OCI-LY1 (cell line): Measurements from ENCODE around the gene ILF3.

Experiments
- H2AFZ ChIP-seq: fragments of 200-600 bp; sonication (generic), shearing (Covaris generic); 2 replicates; pipeline ENCODE4 v1.6.0; 2014; ENCODE audit warnings: antibody characterized with exemption, mild to moderate bottlenecking, low read length
- H3F3A ChIP-seq: fragments of 200-600 bp; sonication (generic), shearing (Covaris generic); 2 replicates; pipeline ENCODE4 v1.6.0; 2014; ENCODE audit warnings: mild to moderate bottlenecking, antibody characterized with exemption, low read length, moderate library complexity; ENCODE audit not compliant: insufficient read depth
- H3K27ac ChIP-seq: fragments of 200-600 bp; sonication (generic); 2 replicates; pipeline ENCODE4 v1.5.1; 2014; ENCODE audit warnings: low read length, mixed run types, mild to moderate bottlenecking, low read depth; ENCODE audit not compliant: poor library complexity, severe bottlenecking
- H3K27me3 ChIP-seq: fragments of 200-600 bp; sonication (generic); 2 replicates; pipeline ENCODE4 v1.6.0; 2014; ENCODE audit warnings: antibody characterized with exemption, mild to moderate bottlenecking, low read length, moderate library complexity; ENCODE audit not compliant: insufficient read depth
- H3K36me3 ChIP-seq: fragments of 200-600 bp; sonication (generic); 2 replicates; pipeline ENCODE4 v1.6.1; 2014; ENCODE audit warnings: mild to moderate bottlenecking, antibody characterized with exemption, low read length, moderate library complexity, mixed read lengths; ENCODE audit not compliant: insufficient read depth
- H3K4me1 ChIP-seq: fragments of 200-600 bp; sonication (generic); 2 replicates; pipeline ENCODE4 v1.5.1; 2014; ENCODE audit warnings: mild to moderate bottlenecking, low read length, moderate library complexity; ENCODE audit not compliant: insufficient read depth, severe bottlenecking
- H3K4me2 ChIP-seq: fragments of 200-600 bp; sonication (generic), shearing (Covaris generic); 2 replicates; pipeline ENCODE4 v1.6.1; 2014; ENCODE audit warnings: low read length
- H3K4me3 ChIP-seq: fragments of 200-600 bp; sonication (generic); 2 replicates; pipeline ENCODE4 v1.5.1; 2014; ENCODE audit warnings: low read length, low read depth, mild to moderate bottlenecking, mixed read lengths; ENCODE audit not compliant: poor library complexity, severe bottlenecking
- H3K79me2 ChIP-seq: fragments of 200-600 bp; shearing (Covaris generic); 2 replicates; pipeline ENCODE4 v1.6.1; 2016; ENCODE audit warnings: mixed run types, low read length, mixed read lengths; ENCODE audit not compliant: insufficient read depth
- H3K9ac ChIP-seq: fragments of 200-600 bp; sonication (generic), shearing (Covaris generic); 2 replicates; pipeline ENCODE4 v1.6.1; 2014; ENCODE audit warnings: mild to moderate bottlenecking, low read length, mixed read lengths
- H3K9me2 ChIP-seq: fragments of 200-600 bp; sonication (generic), shearing (Covaris generic); 2 replicates; pipeline ENCODE4 v1.6.1; 2014; ENCODE audit warnings: low read depth, mild to moderate bottlenecking, low read length, mixed read lengths
- H3K9me3 ChIP-seq: fragments of 200-600 bp; shearing (Covaris generic); 2 replicates; pipeline ENCODE4 v1.6.1; 2014; ENCODE audit warnings: low read length, mixed read lengths
- H4K20me1 ChIP-seq: fragments of 200-600 bp; sonication (generic), shearing (Covaris generic); 2 replicates; pipeline ENCODE4 v1.6.0; 2016; ENCODE audit warnings: mild to moderate bottlenecking, low read length; ENCODE audit not compliant: insufficient read depth
- EZH2 ChIP-seq: fragments of 200-600 bp; sonication (generic), shearing (Covaris generic); IDR thresholded peaks from 2 replicates; pipeline ENCODE4 v1.8.0; 2017; ENCODE audit warnings: borderline replicate concordance, mixed run types, mild to moderate bottlenecking, antibody characterized with exemption, low read length, moderate library complexity, mixed read lengths
- TF ChIP-seq, protein P1 (sequence below): fragments of 200-600 bp; sonication (generic), shearing (Covaris generic); IDR thresholded peaks from 2 replicates; pipeline ENCODE4 v1.5.1; 2017; ENCODE audit warnings: mild to moderate bottlenecking, antibody characterized with exemption, low read length, moderate library complexity, mixed read lengths

The ILF3 gene

DNA sequence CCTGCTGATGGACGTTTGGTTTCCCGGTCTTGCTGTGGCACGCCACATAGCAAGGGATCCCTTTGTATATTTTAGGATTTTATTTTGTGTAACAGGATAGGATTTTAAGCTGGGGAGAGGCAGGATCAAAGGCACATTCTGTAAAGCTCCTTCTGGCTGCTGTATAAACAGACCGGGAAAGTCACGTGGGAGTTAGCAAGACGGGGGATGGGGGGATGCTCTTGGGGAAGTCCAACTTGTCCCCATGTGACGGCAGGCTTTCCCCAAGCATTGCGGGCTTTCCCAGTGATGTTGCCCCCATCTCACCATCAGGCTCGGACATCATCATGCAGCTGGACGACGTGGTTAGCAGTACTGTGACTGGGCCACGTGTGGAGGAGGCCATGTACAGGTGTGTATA, 52.8 kb downstream of the ILF3 start:
- H3K27ac ChIP-seq, result no peak overlapping the region
- TF ChIP-seq, protein P1, sequence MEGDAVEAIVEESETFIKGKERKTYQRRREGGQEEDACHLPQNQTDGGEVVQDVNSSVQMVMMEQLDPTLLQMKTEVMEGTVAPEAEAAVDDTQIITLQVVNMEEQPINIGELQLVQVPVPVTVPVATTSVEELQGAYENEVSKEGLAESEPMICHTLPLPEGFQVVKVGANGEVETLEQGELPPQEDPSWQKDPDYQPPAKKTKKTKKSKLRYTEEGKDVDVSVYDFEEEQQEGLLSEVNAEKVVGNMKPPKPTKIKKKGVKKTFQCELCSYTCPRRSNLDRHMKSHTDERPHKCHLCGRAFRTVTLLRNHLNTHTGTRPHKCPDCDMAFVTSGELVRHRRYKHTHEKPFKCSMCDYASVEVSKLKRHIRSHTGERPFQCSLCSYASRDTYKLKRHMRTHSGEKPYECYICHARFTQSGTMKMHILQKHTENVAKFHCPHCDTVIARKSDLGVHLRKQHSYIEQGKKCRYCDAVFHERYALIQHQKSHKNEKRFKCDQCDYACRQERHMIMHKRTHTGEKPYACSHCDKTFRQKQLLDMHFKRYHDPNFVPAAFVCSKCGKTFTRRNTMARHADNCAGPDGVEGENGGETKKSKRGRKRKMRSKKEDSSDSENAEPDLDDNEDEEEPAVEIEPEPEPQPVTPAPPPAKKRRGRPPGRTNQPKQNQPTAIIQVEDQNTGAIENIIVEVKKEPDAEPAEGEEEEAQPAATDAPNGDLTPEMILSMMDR, result no peak
- no peak for TF ChIP-seq EZH2
- H4K20me1 ChIP-seq, result no peaks in the 10 kb centered on the region
- H3K4me3 ChIP-seq, result no peak overlapping the region
- no peaks in the 10 kb centered on the region for H3K9me2 ChIP-seq
- no peak overlapping the region for H3K9ac ChIP-seq
- H3K27me3 ChIP-seq, result no peaks in the 10 kb centered on the region
- peaks cover 5% of the 10 kb centered on the region for H3K4me1 ChIP-seq
- H3F3A ChIP-seq, result no peaks in the 10 kb centered on the region
- H3K79me2 ChIP-seq, result no peaks in the 10 kb centered on the region
- H3K9me3 ChIP-seq, result no peaks in the 10 kb centered on the region
- H3K36me3 ChIP-seq, result peaks cover 17% of the 10 kb centered on the region; the same call in 1 of the 2 replicates
- H2AFZ ChIP-seq, result no peak overlapping the region
- H3K4me2 ChIP-seq, result no peak overlapping the region

GRCh38 chr19:10707440-10707839, 53.3 kb downstream of the ILF3 start:
- no peaks in the 10 kb centered on the region for H3F3A ChIP-seq
- no peak overlapping the region for H3K4me3 ChIP-seq
- H3K4me1 ChIP-seq, result peaks cover under 1% of the 10 kb centered on the region
- H3K27ac ChIP-seq, result no peak overlapping the region
- TF ChIP-seq, protein P1, result no peak
- no peak for TF ChIP-seq EZH2
- H3K9me3 ChIP-seq, result no peaks in the 10 kb centered on the region
- H3K9ac ChIP-seq, result no peak overlapping the region
- no peak overlapping the region for H2AFZ ChIP-seq
- no peak overlapping the region for H3K4me2 ChIP-seq
- no peaks in the 10 kb centered on the region for H4K20me1 ChIP-seq
- H3K79me2 ChIP-seq, result no peaks in the 10 kb centered on the region
- H3K27me3 ChIP-seq, result no peaks in the 10 kb centered on the region
- H3K36me3 ChIP-seq, result peaks cover 17% of the 10 kb centered on the region; the same call in 1 of the 2 replicates
- no peaks in the 10 kb centered on the region for H3K9me2 ChIP-seq

DNA sequence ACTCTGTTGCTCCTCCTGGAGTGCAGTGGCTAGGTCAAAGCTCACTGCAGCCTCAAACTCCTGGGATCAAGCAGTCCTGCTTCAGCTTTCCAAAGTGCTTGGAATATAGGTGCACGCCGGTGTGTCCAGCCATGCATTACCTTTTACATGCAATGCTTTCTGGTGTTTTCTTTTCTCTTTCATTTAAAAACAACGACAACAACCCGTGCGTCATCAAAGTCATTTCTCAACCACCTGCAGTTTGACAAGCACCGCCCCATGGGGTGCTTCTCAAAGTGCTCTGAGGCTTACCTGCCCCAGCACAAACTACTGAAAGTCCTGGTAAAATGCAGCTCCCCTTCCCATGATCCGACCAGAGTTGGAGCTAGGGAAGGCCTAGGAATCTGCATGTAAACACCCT, 54.1 kb downstream of the ILF3 start:
- no peak overlapping the region for H3K27ac ChIP-seq
- H3K27me3 ChIP-seq, result no peaks in the 10 kb centered on the region
- H3K4me3 ChIP-seq, result no peak overlapping the region
- H3K36me3 ChIP-seq, result peaks cover 20% of the 10 kb centered on the region; the same call in 1 of the 2 replicates
- H2AFZ ChIP-seq, result no peak overlapping the region
- H3K9me2 ChIP-seq, result no peaks in the 10 kb centered on the region
- H3K4me1 ChIP-seq, result peaks cover 6% of the 10 kb centered on the region
- H3K9me3 ChIP-seq, result no peaks in the 10 kb centered on the region
- H3K9ac ChIP-seq, result no peak overlapping the region
- H3K4me2 ChIP-seq, result no peak overlapping the region
- TF ChIP-seq, protein P1, result no peak
- no peaks in the 10 kb centered on the region for H3K79me2 ChIP-seq
- no peaks in the 10 kb centered on the region for H3F3A ChIP-seq
- no peaks in the 10 kb centered on the region for H4K20me1 ChIP-seq
